Right cardiac atrium (tissue), 5 donors: ENCODE results near the gene CPD. TPM values are rescaled to one million over a fixed set of nuclear protein-coding genes. Genes with fewer than 3 reads are reported as not detected.
"Not testable (repeated sequence)": the region's sequence is repeated elsewhere in the genome, so short reads cannot be mapped to it uniquely, and the experiment has no call there.

Source experiments
- ATAC-seq, 2 donors: fragments of 200-7000 bp; cut with Tn5 transposase; one replicate each; pipeline versions ENCODE4 v1.8.0 to v1.9.1; 2020; ENCODE audit warnings: moderate library complexity in 2 of 2, mild to moderate bottlenecking in 1 of 2
- DNase-seq, 3 donors: peaks; one replicate each; pipeline ENCODE4 v3.0.0-alpha.2; 2020
- H3K27ac ChIP-seq: one replicate; pipeline ENCODE4 v1.5.1; 2013; ENCODE audit warnings: mild to moderate bottlenecking, low read length, control low read depth, moderate library complexity
- H3K27me3 ChIP-seq: one replicate; pipeline ENCODE4 v1.6.1; 2013; ENCODE audit not compliant: control insufficient read depth, insufficient read depth
- H3K4me1 ChIP-seq: one replicate; pipeline ENCODE4 v1.6.1; 2013; ENCODE audit warnings: low read length; ENCODE audit not compliant: control insufficient read depth, insufficient read depth
- H3K4me3 ChIP-seq: one replicate; pipeline ENCODE4 v1.5.1; 2013; ENCODE audit warnings: low read length, control low read depth
- H3K9me3 ChIP-seq: one replicate; pipeline ENCODE4 v1.6.1; 2013; ENCODE audit warnings: low read length; ENCODE audit not compliant: control insufficient read depth
- WGBS: extraction: QIAGEN DNeasy Blood & Tissue Kit; methylation state at CpG from one replicate; pipeline ENCODE4 v1.1.7; 2013; 5-methylcytosine and 5-hydroxymethylcytosine counted together
- intact Hi-C, 4 donors: fragments of 100-400 bp; cut with DNase I; formaldehyde crosslinking; loops; one replicate each; pipeline versions ENCODE4 v1.11.0 to v1.14.0; 2022 to 2023
- polyA plus RNA-seq: library from polyadenylated mRNA; stranded (reverse); fragments of 200-250 nt; gene quantifications from one replicate; pipeline ENCODE4 v1.2.3, GENCODE V29; 2013
- total RNA-seq, 4 donors: library from RNA; stranded (reverse); fragmentation: NEBNext Ultra II Directional; extraction: Animal tissue kit (Norgen Biotek cat#: 25700); gene quantifications; one replicate each; pipeline ENCODE4 v1.2.1, GENCODE V29; 2021
- donor health status: healthy with polysubstance abuse.
- donor health status: DM: no; HTN: yes; CAD: no.
- donor health status: DM: no; HTN: no; CAD: no.
- donor health status: DM: no; HTN: yes; CAD: no; lungs with severe emphysema.
- donor health status: DM: yes; HTN: yes; CAD: no.

CPD gene
- total and polyA plus RNA-seq, 5 donors, result 6.5 to 37.1 (median 32.2) TPM

GRCh38 chr17:30343244-30343643 lies 35.5 kb upstream of the CPD start:
- not testable (repeated sequence) for H3K27me3 ChIP-seq, H3K9me3 ChIP-seq, DNase-seq, ATAC-seq, H3K4me3 ChIP-seq, H3K27ac ChIP-seq
- WGBS, result 95% methylated on average over 3 of the region's 3 CpGs
- H3K4me1 ChIP-seq, result peaks cover 12% of the 10 kb centered on the region
- intact Hi-C loops, result loop anchor here in 1 of 4 donors (5.0 kb wide), 1 partner anchor 34 kb away; the partner anchor contains the start of gene CPD

DNA sequence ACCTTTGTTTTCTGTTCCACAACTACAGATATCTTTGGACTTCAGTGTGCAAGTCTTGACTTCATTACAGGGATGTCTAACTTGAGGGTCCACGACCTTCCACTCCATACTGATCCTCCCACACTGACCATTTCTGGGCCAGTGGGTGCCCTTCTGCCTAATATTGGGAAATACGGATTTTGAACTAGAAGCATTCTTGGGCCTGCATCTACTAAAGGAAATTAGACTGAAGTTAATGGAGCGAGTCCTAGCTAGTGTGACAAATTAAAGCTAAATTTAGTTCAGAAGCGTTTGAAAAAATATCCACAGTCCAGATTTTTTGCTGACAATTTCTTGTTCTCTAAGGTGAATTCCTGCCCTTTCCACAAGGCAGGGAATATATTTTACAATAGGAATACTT lies 34.9 kb upstream of the CPD start:
- Histone ChIP-seq H3K27me3 (no peaks in the 10 kb centered on the region), H3K27ac (peak overlapping the region; percentile 71), H3K4me1 (peaks cover 12% of the 10 kb centered on the region), H3K9me3 (no peaks in the 10 kb centered on the region), H3K4me3 (no peak overlapping the region)
- ATAC-seq (no peak), DNase-seq (no peak)
- 54% methylated on average over 4 of the region's 4 CpGs for WGBS
- intact Hi-C loops, result loop anchor here in 1 of 4 donors (5.0 kb wide), 1 partner anchor 34 kb away; the partner anchor contains the start of gene CPD

DNA sequence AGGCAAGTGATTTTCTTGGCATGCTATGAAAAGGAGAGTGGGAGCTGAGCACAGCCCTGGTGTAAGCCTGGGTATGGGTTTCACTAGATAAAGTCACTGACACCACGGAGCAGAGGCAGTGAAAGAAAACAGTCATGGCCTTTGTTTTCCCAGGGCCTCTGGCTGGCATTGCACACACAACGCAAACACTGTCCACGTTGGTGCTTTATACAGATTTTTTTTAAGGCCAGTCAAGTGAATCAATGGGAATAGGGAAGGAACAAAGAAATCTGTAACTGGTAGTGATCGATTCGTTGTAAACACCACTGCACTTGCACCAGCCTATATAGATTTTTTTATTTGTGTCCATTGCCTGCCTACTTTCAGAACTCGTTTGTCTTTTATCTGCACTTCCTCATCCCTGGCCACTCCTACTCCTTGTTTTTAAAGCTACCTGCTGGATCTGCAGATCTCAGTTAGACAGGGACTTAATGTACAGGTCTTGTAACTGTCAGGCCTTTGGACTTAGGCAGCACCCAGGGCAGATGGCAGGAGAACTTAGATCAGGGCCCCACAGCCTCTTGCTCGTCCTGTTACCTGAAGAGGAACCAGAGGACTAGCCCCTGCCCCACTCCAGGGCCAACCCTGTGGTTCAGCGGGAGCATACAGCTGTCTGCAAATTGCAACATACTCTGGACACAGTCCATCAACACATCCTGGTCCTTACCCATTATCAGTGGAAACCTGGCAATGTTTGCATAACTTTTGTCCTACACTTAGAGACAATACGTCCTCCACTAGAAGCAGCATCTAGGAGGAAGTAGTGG lies 34.2 kb upstream of the CPD start:
- ATAC-seq (peak; percentile 88 to 89), DNase-seq (peak; percentile 43 to 70 (median 69))
- Histone ChIP-seq H3K27ac (peak overlapping the region; percentile 71), H3K4me3 (no peak overlapping the region), H3K4me1 (peaks cover 12% of the 10 kb centered on the region), H3K9me3 (no peaks in the 10 kb centered on the region), H3K27me3 (no peaks in the 10 kb centered on the region)
- intact Hi-C loops, result loop anchor here in 1 of 4 donors (5.0 kb wide), 1 partner anchor 33 kb away; the partner anchor contains the start of gene CPD
- 29% methylated on average over 9 of the region's 9 CpGs for WGBS

DNA sequence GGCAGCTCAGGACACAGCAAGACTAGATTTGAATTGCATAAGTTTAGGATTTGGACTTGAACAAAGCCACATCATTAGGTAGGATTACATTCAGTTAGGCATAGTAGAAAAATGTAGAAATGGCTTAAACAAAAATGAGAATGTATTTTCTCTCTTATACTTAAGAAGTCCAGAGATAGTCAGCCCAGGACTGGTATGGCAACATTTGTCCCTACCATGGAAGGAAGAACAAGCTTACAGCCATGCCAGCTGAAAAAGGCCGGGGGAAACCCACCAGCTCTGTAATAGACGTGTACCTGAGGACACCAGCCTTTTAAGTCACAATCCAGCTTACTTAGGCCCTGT lies 33.7 kb upstream of the CPD start:
- ATAC-seq, result no peak
- 72% methylated on average over 2 of the region's 2 CpGs for WGBS
- no peak overlapping the region for H3K4me3 ChIP-seq
- H3K4me1 ChIP-seq, result peaks cover 12% of the 10 kb centered on the region
- H3K27me3 ChIP-seq, result no peaks in the 10 kb centered on the region
- H3K9me3 ChIP-seq, result no peaks in the 10 kb centered on the region
- DNase-seq, result no peak
- intact Hi-C loops, result no loop called here
- H3K27ac ChIP-seq, result peak overlapping the region; percentile 47

- DNase-seq (no peak), ATAC-seq (peak in 1 of 2 donors; percentile 30)
- H3K4me1 ChIP-seq, result peaks cover 12% of the 10 kb centered on the region
- H3K27ac ChIP-seq, result peak overlapping the region; percentile 63
- no peak overlapping the region for H3K4me3 ChIP-seq
- H3K27me3 ChIP-seq, result no peaks in the 10 kb centered on the region
- 92% methylated on average over 4 of the region's 4 CpGs for WGBS
- intact Hi-C loops, result no loop called here
- H3K9me3 ChIP-seq, result no peaks in the 10 kb centered on the region
These were observed 33.1 kb upstream of the CPD start for GRCh38 chr17:30345527-30346075.

DNA sequence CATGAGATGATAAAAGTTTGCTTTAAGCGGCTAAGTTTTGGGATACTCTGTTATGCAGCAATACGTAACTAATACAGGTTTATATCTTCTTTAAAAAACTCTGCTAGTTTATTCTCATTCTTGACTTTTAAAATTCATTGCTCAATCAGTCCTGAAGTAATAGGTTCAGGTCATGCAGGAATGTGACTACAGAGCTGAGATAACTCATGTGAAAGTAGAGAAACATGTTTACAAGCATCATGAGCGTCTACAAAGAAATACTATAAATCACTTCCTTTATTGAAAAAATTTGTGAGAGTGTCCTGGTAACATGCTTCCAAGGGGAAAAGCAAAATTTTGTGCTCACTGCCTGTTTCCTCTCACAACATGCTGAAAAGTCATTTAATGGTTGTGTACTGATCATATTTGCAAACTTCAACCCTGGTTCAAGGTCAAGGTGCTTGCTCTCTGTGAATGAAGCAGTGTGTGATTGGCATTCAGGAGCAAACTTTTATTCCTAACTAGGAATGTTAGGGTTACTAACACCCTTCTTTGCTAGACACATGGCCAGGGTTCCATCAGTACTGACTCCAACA lies 32.4 kb upstream of the CPD start:
- no peaks in the 10 kb centered on the region for H3K27me3 ChIP-seq
- H3K9me3 ChIP-seq, result no peaks in the 10 kb centered on the region
- no peak overlapping the region for H3K27ac ChIP-seq
- intact Hi-C loops, result no loop called here
- WGBS, result 89% methylated on average over 3 of the region's 3 CpGs
- no peak overlapping the region for H3K4me3 ChIP-seq
- DNase-seq (no peak), ATAC-seq (no peak)
- peaks cover 12% of the 10 kb centered on the region for H3K4me1 ChIP-seq

GRCh38 chr17:30347488-30347887 lies 31.2 kb upstream of the CPD start:
- Histone ChIP-seq H3K9me3 (no peaks in the 10 kb centered on the region), H3K4me3 (no peak overlapping the region), H3K4me1 (peaks cover 12% of the 10 kb centered on the region), H3K27me3 (no peaks in the 10 kb centered on the region), H3K27ac (no peak overlapping the region)
- no peak for ATAC-seq
- DNase-seq, result no peak
- intact Hi-C loops, result no loop called here
- WGBS, result 72% methylated on average over 4 of the region's 4 CpGs

DNA sequence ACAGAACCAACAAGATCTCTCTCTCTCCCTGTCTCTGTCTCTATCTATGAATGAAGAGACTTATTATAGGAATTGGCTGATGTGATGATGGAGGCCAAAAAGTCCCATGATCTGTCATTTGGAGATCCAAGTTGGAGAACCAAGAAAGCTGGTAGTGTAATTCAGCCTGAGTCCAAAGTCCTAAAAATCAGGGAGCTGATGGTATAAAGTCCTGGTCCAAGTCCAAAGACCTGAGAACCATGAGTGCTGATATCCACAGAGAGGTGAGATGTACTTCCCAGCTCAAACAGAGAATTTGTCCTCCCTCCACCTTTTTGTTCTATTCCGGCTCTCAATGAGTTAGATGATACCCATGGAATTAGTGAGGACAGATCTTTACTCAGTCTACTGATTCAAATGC lies 29.5 kb upstream of the CPD start:
- H3K4me3 ChIP-seq, result no peak overlapping the region
- DNase-seq, result no peak
- no peak overlapping the region for H3K27ac ChIP-seq
- intact Hi-C loops, result no loop called here
- 94% methylated on average over 1 of the region's 1 CpG for WGBS
- no peaks in the 10 kb centered on the region for H3K9me3 ChIP-seq
- H3K27me3 ChIP-seq, result no peaks in the 10 kb centered on the region
- peaks cover 10% of the 10 kb centered on the region for H3K4me1 ChIP-seq
- no peak for ATAC-seq

- H3K4me1 ChIP-seq, H3K9me3 ChIP-seq, H3K27me3 ChIP-seq, DNase-seq, intact Hi-C loops, ATAC-seq, H3K27ac ChIP-seq, H3K4me3 ChIP-seq: not testable (repeated sequence)
- WGBS, result 83% methylated on average over 4 of the region's 4 CpGs
These were observed 27.5 kb upstream of the CPD start for GRCh38 chr17:30351263-30351662.

- intact Hi-C loops, result no loop called here
- Histone ChIP-seq H3K27me3 (no peaks in the 10 kb centered on the region), H3K4me1 (no peaks in the 10 kb centered on the region), H3K27ac (no peak overlapping the region), H3K4me3 (no peak overlapping the region), H3K9me3 (no peaks in the 10 kb centered on the region)
- DNase-seq (no peak), ATAC-seq (no peak)
- 90% methylated on average over 2 of the region's 2 CpGs for WGBS
These were observed 27.0 kb upstream of the CPD start for GRCh38 chr17:30351735-30352134.

GRCh38 chr17:30352240-30352814 lies 26.4 kb upstream of the CPD start:
- no peak for ATAC-seq
- WGBS, result 90% methylated on average over 2 of the region's 2 CpGs

More at GRCh38 chr17:30352240-30352814, 26.4 kb upstream of the CPD start:
- Histone ChIP-seq H3K9me3 (no peaks in the 10 kb centered on the region), H3K4me1 (no peaks in the 10 kb centered on the region), H3K4me3 (no peak overlapping the region), H3K27ac (no peak overlapping the region), H3K27me3 (no peaks in the 10 kb centered on the region)
- no peak for DNase-seq
- intact Hi-C loops, result no loop called here
